Neural progenitor cell (in vitro differentiated cells): Measurements from ENCODE around the gene MTNR1A.

ENCODE experiments used
- CTCF ChIP-seq: fragments of 200-600 bp; sonication (generic); IDR thresholded peaks from 2 replicates; pipeline ENCODE4 v1.5.1; 2017; ENCODE audit warnings: antibody characterized with exemption, mild to moderate bottlenecking
- EZH2phosphoT487 ChIP-seq: fragments of 200-600 bp; sonication (generic); IDR thresholded peaks from 2 replicates; pipeline ENCODE4 v1.6.1; 2017; ENCODE audit warnings: antibody characterized with exemption

DNA sequence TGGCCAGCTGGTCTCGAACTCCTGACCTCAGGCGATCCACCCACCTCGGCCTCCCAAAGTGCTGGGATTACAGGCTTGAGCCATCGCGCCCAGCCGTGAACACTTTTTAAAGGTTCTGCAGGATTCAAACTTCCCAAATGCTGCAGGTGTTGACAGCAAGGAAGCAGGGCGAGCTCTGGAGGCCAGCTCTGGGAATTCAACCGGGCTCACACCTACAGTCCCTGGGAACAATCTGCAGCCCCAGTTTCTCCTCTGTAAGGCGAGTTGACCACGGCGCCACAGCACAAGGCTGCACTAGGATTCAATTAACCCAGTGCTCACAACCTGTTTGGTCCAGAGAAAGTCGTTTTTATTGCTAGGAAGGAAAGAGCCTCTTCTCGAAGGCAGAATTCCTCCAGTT is 1.6 kb downstream of the MTNR1A start:
- TF ChIP-seq CTCF (no peak), EZH2phosphoT487 (no peak)
